H9 (cell line): Measurements from ENCODE around the gene SLAMF7. TPM values are rescaled to one million over a fixed set of nuclear protein-coding genes. Genes with fewer than 3 reads are reported as not detected.

ENCODE experiments used
- DNase-seq: peaks from one replicate; pipeline ENCODE4 v3.0.0-alpha.2; 2017
- H2AFZ ChIP-seq: one replicate; pipeline ENCODE4 v1.6.1; 2013; ENCODE audit warnings: mild to moderate bottlenecking, low read length, control low read depth, moderate library complexity
- H2AK5ac ChIP-seq: 2 replicates; pipeline ENCODE4 v1.6.1; 2013; ENCODE audit warnings: low read length, control low read depth, mixed read lengths; ENCODE audit not compliant: insufficient read length
- H2BK120ac ChIP-seq: one replicate; pipeline ENCODE4 v1.6.1; 2013; ENCODE audit warnings: low read depth, mild to moderate bottlenecking, low read length, control low read depth, inconsistent platforms; ENCODE audit not compliant: poor library complexity, severe bottlenecking
- H2BK12ac ChIP-seq: 2 replicates; pipeline ENCODE4 v1.6.1; 2013; ENCODE audit warnings: low read length, control low read depth, mixed read lengths, low read depth; ENCODE audit not compliant: insufficient read length
- H2BK15ac ChIP-seq: 2 replicates; pipeline ENCODE4 v1.6.1; 2013; ENCODE audit warnings: low read depth, low read length, control low read depth
- H2BK20ac ChIP-seq: one replicate; pipeline ENCODE4 v1.6.1; 2013; ENCODE audit warnings: low read depth, mild to moderate bottlenecking, low read length, control low read depth, inconsistent platforms; ENCODE audit not compliant: poor library complexity, severe bottlenecking
- H2BK5ac ChIP-seq: 2 replicates; pipeline ENCODE4 v1.6.1; 2013; ENCODE audit warnings: low read length, control low read depth, mixed read lengths; ENCODE audit not compliant: insufficient read length
- H3K14ac ChIP-seq: 2 replicates; pipeline ENCODE4 v1.6.1; 2013; ENCODE audit warnings: low read length, control low read depth; ENCODE audit not compliant: insufficient read depth
- H3K18ac ChIP-seq: 2 replicates; pipeline ENCODE4 v1.6.1; 2013; ENCODE audit warnings: low read depth, mild to moderate bottlenecking, mixed read lengths, low read length, control low read depth; ENCODE audit not compliant: insufficient read length
- H3K23ac ChIP-seq: 2 replicates; pipeline ENCODE4 v1.6.1; 2013; ENCODE audit warnings: low read length, control low read depth, mixed read lengths, low read depth; ENCODE audit not compliant: insufficient read length
- H3K23me2 ChIP-seq: 2 replicates; pipeline ENCODE4 v1.6.1; 2013; ENCODE audit warnings: low read depth, mild to moderate bottlenecking, mixed read lengths, low read length, control low read depth; ENCODE audit not compliant: insufficient read length, poor library complexity, severe bottlenecking
- H3K27ac ChIP-seq: 2 replicates; pipeline ENCODE4 v1.5.1; 2013; ENCODE audit warnings: low read length, control low read depth, mixed read lengths, low read depth; ENCODE audit not compliant: insufficient read length
- H3K27me3 ChIP-seq: 2 replicates; pipeline ENCODE4 v1.6.1; 2013; ENCODE audit warnings: low read length, control low read depth, inconsistent platforms; ENCODE audit not compliant: insufficient read depth
- H3K4ac ChIP-seq: 2 replicates; pipeline ENCODE4 v1.6.1; 2013; ENCODE audit warnings: low read depth, mild to moderate bottlenecking, control low read depth, inconsistent platforms, low read length, moderate library complexity
- H3K4me1 ChIP-seq: 2 replicates; pipeline ENCODE4 v1.6.1; 2013; ENCODE audit warnings: low read length, control low read depth, inconsistent platforms; ENCODE audit not compliant: insufficient read depth
- H3K4me2 ChIP-seq: 2 replicates; pipeline ENCODE4 v1.6.1; 2013; ENCODE audit warnings: low read length, control low read depth, mixed read lengths; ENCODE audit not compliant: insufficient read length, insufficient read depth
- H3K56ac ChIP-seq: 2 replicates; pipeline ENCODE4 v1.6.1; 2013; ENCODE audit warnings: low read depth, mild to moderate bottlenecking, mixed read lengths, low read length, control low read depth; ENCODE audit not compliant: insufficient read length
- H3K79me1 ChIP-seq: 2 replicates; pipeline ENCODE4 v1.6.1; 2013; ENCODE audit warnings: low read depth, mild to moderate bottlenecking, moderate library complexity, low read length, control low read depth, inconsistent platforms; ENCODE audit not compliant: insufficient read depth, poor library complexity, severe bottlenecking
- H3K79me2 ChIP-seq: 2 replicates; pipeline ENCODE4 v1.6.1; 2013; ENCODE audit warnings: low read length, control low read depth, inconsistent platforms; ENCODE audit not compliant: insufficient read depth
- H3K9ac ChIP-seq: 2 replicates; pipeline ENCODE4 v1.6.1; 2013; ENCODE audit warnings: low read length, control low read depth, mixed read lengths; ENCODE audit not compliant: insufficient read length; ENCODE audit errors: extremely low read depth
- H3K9me3 ChIP-seq: one replicate; pipeline ENCODE4 v1.6.1; 2013; ENCODE audit warnings: low read depth, low read length, inconsistent platforms; ENCODE audit not compliant: control insufficient read depth
- H3T11ph ChIP-seq: one replicate; pipeline ENCODE4 v1.6.1; 2013; ENCODE audit warnings: mild to moderate bottlenecking, low read length, control low read depth, inconsistent platforms
- H4K20me1 ChIP-seq: one replicate; pipeline ENCODE4 v1.6.1; 2013; ENCODE audit not compliant: control insufficient read depth, insufficient read length, insufficient read depth
- H4K5ac ChIP-seq: 2 replicates; pipeline ENCODE4 v1.6.1; 2013; ENCODE audit warnings: low read depth, mild to moderate bottlenecking, mixed read lengths, low read length, control low read depth; ENCODE audit not compliant: insufficient read length
- H4K8ac ChIP-seq: replicated peaks from 2 replicates; pipeline ENCODE4 v1.6.1; 2013; ENCODE audit warnings: low read length, control low read depth, mixed read lengths, low read depth; ENCODE audit not compliant: insufficient read length
- H4K91ac ChIP-seq: 2 replicates; pipeline ENCODE4 v1.6.1; 2013; ENCODE audit warnings: low read depth, mild to moderate bottlenecking, moderate library complexity, mixed read lengths, low read length, control low read depth; ENCODE audit not compliant: insufficient read length
- H3K27ac Mint-ChIP-seq, 3 experiments: 2 replicates in 2 of 3; 3 replicates in 1 of 3; pipeline ENCODE4 v1.8.0; 2020 to 2021; ENCODE audit warnings: mixed read lengths in 3 of 3, mild to moderate bottlenecking in 1 of 3, moderate library complexity in 1 of 3
- H3K27me3 Mint-ChIP-seq: 2 replicates; pipeline ENCODE4 v1.8.0; 2021; ENCODE audit warnings: low read depth, mild to moderate bottlenecking, moderate library complexity, mixed read lengths
- H3K36me3 Mint-ChIP-seq, 3 experiments: 2 replicates in 2 of 3; 3 replicates in 1 of 3; pipeline ENCODE4 v1.8.0; 2020 to 2021; ENCODE audit warnings: low read depth in 3 of 3, mixed read lengths in 3 of 3; ENCODE audit not compliant: insufficient read depth in 1 of 3
- H3K4me1 Mint-ChIP-seq, 2 experiments: 2 replicates each; pipeline ENCODE4 v1.8.0; 2020; ENCODE audit warnings: mixed read lengths in 2 of 2
- H3K4me3 Mint-ChIP-seq, 2 experiments: 2 replicates in 1 of 2; 3 replicates in 1 of 2; pipeline ENCODE4 v1.8.0; 2020 to 2021; ENCODE audit warnings: mild to moderate bottlenecking in 2 of 2, mixed read lengths in 2 of 2, moderate library complexity in 1 of 2
- H3K9me3 Mint-ChIP-seq, 2 experiments: 2 replicates in 1 of 2; 3 replicates in 1 of 2; pipeline ENCODE4 v1.8.0; 2020; ENCODE audit warnings: mild to moderate bottlenecking in 2 of 2, mixed read lengths in 2 of 2, moderate library complexity in 1 of 2
- WGBS: extraction: QIAGEN DNeasy Blood & Tissue Kit; methylation state at CpG from one replicate; pipeline ENCODE4 v1.1.7; 2013; ENCODE audit warnings: missing lambda C conversion rate, low lambda C conversion rate, mixed read lengths; ENCODE audit not compliant: insufficient read length; ENCODE audit errors: extremely low coverage; 5-methylcytosine and 5-hydroxymethylcytosine counted together
- total RNA-seq: library from RNA; stranded (reverse); gene quantifications from 2 replicates; pipeline ENCODE4 v1.2.1, GENCODE V29; 2021
- TF ChIP-seq, protein P1 (sequence below): fragments of 200-600 bp; sonication (generic); conservative IDR thresholded peaks from 3 replicates; pipeline ENCODE4 v1.8.0; 2021; ENCODE audit warnings: antibody characterized with exemption, mild to moderate bottlenecking

The SLAMF7 gene
- total RNA-seq, 1 experiment from 2014 or later = not detected

DNA sequence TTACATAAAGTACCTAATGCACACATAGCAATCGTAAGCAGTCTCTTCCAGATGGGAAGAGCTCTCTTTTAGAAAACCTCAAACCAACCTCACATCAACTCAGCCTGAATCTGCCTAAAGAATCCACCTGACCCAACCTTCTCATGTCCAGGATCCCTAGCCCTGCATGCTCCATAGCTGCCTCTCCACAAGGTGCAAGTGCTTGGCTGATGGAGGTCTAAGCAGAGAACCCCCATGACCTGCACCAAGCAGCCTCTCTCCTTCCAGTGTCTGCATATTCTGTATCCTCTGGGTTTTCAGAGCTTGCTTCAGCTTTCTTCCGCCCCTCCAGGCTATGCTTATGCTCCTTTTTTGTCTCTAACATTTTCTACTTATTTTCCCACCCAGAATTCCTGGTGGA, 59.4 kb downstream of the SLAMF7 start:
- Histone ChIP-seq H2AFZ (no peak overlapping the region), H2BK15ac (no peak overlapping the region), H3K27me3 (no peaks in the 10 kb centered on the region), H2BK12ac (no peak overlapping the region), H3K4me1 (no peaks in the 10 kb centered on the region), H4K91ac (no peak overlapping the region), H3K4ac (no peak overlapping the region), H3K9me3 (no peaks in the 10 kb centered on the region), H3K79me1 (no peaks in the 10 kb centered on the region), H3K27ac (no peak overlapping the region), H3K9ac (no peak overlapping the region), H3K79me2 (no peaks in the 10 kb centered on the region), H3K4me2 (no peak overlapping the region), H3K56ac (no peak overlapping the region), H2AK5ac (no peak overlapping the region), H3K23ac (no peak overlapping the region), H3K23me2 (no peaks in the 10 kb centered on the region), H3K14ac (0 out of 2 replicates have a peak overlapping the region, but pooled peaks have one; percentile 7), H4K5ac (no peak overlapping the region), H2BK20ac (no peak overlapping the region), H2BK5ac (no peak overlapping the region), H3K18ac (no peak overlapping the region), H2BK120ac (no peak overlapping the region), H4K8ac (no peak overlapping the region), H3T11ph (no peak overlapping the region), H4K20me1 (no peaks in the 10 kb centered on the region)
- no peaks in the 10 kb centered on the region for H3K36me3 Mint-ChIP-seq
- no peak overlapping the region for H3K4me3 Mint-ChIP-seq
- H3K27ac Mint-ChIP-seq = no peak overlapping the region
- TF ChIP-seq, protein P1, sequence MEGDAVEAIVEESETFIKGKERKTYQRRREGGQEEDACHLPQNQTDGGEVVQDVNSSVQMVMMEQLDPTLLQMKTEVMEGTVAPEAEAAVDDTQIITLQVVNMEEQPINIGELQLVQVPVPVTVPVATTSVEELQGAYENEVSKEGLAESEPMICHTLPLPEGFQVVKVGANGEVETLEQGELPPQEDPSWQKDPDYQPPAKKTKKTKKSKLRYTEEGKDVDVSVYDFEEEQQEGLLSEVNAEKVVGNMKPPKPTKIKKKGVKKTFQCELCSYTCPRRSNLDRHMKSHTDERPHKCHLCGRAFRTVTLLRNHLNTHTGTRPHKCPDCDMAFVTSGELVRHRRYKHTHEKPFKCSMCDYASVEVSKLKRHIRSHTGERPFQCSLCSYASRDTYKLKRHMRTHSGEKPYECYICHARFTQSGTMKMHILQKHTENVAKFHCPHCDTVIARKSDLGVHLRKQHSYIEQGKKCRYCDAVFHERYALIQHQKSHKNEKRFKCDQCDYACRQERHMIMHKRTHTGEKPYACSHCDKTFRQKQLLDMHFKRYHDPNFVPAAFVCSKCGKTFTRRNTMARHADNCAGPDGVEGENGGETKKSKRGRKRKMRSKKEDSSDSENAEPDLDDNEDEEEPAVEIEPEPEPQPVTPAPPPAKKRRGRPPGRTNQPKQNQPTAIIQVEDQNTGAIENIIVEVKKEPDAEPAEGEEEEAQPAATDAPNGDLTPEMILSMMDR = no peak
- no peaks in the 10 kb centered on the region for H3K9me3 Mint-ChIP-seq
- no peak for DNase-seq
- peaks cover 3% of the 10 kb centered on the region; the same call in 1 of the 2 replicates for H3K27me3 Mint-ChIP-seq
- H3K4me1 Mint-ChIP-seq = no peaks in the 10 kb centered on the region
- WGBS = no CpG with 5 or more reads among the region's 2 CpGs
